Activated naive CD4-positive, alpha-beta T cell (primary cell): Measurements from ENCODE around the gene ANXA4.

Experiments
- DNase-seq, 4 experiments: peaks; one replicate each; lab custom pipeline; 2025; lab: John Stamatoyannopoulos, UW

The ANXA4 gene

DNA sequence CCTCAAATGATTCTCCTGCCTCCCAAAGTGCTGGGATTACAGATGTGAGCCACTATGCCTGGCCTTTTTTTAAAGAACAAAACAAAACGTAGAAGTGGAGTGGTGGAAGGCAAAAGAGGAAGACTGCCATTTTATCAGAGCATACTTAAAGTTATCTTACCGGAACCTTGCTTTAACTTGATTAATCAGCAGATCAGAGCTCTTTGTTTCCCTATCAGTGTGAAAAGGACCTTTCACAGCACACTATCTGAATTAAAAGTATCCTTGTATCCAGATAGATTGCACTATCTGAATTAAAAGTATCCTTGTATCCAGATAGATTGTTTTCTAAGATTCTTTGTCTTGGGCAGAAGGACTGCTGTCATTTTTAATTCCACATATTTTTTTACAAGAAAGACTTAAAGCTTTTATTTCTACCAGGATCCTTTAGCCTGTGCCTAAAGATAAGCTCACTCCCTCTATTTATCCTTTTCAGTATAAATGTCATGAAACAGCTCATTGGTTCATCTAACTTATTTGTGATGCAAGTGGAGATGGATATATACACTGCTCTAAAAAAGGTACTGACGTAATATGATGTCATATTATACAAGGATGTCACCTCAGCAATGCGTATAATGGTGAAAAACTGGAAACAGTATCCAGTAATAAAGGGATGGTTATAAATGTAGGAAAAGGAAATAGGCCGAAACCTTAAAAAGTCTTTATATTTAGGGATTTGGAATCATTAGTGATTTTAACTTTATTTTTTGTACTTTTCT, 105.3 kb downstream of the ANXA4 start:
- DNase-seq, result no peak

DNA sequence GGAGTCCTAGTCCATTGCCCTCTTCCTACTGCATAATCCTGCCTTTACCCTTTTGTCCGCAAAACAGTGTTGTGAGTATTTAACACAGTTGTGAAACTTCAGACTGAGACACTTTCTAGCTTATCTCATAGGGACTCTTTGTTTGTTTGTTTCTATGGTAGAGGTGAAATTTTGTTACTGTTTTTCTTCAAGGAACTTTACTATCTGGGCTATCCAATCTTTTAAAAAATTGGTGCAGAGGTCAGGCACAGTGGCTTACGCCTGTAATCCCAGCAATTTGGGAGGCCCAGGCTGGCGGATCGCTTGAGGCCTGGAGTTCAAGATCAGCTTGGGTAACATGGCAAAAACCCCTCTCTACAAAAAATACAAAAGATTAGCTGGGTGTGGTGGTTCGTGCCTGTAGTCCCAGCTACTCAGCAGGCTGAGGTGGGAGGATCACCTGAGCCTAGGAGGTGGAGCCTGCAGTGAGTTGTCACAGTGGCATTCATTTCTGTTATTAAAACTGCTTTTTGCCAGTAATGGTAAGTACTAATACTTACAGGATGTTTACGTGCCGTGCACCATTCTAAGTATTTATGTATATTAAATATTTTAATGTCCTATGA, 106.4 kb downstream of the ANXA4 start:
- no peak for DNase-seq

DNA sequence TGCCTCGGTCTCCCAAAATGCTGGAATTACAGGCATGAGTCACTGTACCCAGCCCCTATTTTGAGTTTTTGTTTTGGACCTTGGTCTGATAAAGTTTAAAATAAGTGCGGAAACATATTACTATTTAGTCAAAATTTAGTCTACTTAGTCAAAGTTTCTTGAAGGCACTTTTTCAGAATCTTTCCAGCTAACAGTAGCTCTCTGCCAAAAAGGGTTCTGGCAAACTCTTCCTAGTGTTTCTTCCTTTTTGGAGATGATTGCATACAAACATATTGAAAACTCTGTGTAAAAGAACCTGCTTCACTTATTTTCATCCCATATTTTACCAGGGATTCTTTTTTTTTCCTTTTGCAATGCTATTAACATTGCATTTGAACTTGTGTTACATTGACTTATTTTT, 116.3 kb downstream of the ANXA4 start:
- no peak for DNase-seq

DNA sequence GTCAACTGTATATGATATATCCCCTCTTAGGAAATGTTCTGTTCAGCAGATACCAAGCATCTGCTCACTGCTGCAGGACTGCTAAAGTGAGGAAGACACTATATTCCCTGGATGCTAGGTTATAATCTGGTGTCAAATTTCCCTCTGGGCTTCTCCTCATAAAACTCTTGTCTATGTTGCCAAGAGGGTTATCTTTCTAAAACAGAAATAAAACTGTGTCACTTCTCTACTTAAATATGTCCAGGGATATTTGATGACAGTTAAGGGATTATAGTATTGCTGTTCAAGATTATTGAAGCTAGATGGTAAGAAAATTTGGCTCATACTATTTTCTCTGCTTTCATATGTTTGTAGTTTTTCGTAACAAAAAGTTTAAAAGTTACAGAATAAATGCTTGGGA, 121.4 kb downstream of the ANXA4 start:
- no peak for DNase-seq
